NCI-H510A treated with DMSO at 0.1 percent for 48 hours (cell line): ENCODE data around the gene IGSF6.
"Not testable (repeated sequence)": the region's sequence is repeated elsewhere in the genome, so short reads cannot be mapped to it uniquely, and the experiment has no call there.

ENCODE experiments used
- DNase-seq: peaks from one replicate; lab custom pipeline; 2025; lab: John Stamatoyannopoulos, UW

IGSF6 gene

GRCh38 chr16:21653571-21653970 lies 1.2 kb upstream of the IGSF6 start:
- no peak for DNase-seq

GRCh38 chr16:21651515-21651914 lies 893 bp downstream of the IGSF6 start:
- DNase-seq, result no peak

DNA sequence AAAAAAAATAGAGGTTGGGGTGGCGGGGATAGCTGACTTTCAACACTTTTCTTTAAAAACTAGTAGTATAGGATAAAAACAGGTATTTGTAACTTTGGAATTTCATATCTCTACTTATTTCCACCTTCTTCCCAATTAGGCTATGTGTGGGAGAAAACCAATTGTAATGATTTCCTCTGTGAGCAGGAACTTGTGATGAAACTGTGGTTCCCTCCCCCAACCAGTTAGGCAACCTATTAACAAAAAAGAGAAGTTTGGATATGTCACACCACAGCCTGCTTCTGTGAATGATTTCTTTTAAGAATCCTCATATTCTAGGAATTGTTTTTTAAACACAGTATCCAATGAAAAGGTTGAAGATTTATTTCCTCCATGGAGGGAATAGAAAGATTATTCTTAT lies 1.9 kb downstream of the IGSF6 start:
- no peak for DNase-seq

DNA sequence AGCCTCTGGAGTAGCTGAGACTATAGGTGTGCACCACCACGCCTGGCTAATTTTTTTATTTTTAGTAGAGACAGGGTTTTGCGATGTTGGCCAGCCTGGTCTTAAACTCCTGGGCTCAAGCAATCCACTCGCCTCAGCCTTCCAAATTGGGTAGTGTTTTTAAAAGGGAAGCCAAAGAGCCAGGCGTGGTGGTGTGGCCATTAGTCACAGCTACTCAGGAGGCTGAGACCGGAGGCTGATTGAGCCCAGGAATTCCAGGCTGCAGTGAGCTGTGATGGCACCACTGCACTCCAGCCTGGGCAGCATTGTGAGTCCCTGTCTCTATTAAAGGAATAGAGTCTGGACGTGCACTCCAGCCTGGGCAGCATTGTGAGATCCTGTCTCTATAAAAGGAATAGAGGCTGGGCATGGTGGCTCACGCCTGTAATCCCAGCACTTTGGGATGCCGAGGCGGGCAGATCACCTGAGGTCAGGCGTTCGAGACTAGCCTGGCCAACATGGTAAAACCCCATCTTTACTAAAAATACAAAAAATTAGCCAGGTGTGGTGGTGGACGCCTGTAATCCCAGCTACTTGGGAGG lies 2.5 kb downstream of the IGSF6 start:
- DNase-seq, result not testable (repeated sequence)

DNA sequence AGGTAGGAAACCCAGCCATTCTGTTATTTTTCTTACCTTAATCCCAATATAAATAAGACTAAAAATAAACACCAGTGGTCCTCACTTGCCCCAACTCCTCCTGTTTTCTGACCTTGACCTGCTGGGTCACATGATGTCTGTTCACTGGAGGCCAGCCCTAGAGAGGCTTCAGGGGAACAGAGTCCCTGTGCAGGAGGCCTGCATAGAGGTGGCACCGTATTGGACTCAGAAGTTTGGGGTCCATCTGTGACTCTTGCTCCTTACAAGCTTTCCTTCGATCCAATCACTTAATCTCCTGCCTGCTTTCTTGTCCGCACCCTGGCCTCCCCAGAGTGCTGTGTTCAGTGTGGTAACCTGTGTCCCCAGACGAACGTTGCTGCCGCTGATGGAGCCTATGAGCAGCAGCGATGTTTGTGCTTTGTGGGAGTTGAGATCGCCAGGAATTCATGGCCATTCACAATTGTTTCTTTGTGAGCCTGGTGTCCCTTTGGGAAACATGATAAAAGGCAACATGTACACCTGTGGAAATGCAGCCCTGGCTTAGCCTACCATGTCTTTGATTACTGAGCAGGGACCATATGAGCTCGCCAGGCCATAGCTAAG lies 4.7 kb downstream of the IGSF6 start:
- DNase-seq, result no peak

DNA sequence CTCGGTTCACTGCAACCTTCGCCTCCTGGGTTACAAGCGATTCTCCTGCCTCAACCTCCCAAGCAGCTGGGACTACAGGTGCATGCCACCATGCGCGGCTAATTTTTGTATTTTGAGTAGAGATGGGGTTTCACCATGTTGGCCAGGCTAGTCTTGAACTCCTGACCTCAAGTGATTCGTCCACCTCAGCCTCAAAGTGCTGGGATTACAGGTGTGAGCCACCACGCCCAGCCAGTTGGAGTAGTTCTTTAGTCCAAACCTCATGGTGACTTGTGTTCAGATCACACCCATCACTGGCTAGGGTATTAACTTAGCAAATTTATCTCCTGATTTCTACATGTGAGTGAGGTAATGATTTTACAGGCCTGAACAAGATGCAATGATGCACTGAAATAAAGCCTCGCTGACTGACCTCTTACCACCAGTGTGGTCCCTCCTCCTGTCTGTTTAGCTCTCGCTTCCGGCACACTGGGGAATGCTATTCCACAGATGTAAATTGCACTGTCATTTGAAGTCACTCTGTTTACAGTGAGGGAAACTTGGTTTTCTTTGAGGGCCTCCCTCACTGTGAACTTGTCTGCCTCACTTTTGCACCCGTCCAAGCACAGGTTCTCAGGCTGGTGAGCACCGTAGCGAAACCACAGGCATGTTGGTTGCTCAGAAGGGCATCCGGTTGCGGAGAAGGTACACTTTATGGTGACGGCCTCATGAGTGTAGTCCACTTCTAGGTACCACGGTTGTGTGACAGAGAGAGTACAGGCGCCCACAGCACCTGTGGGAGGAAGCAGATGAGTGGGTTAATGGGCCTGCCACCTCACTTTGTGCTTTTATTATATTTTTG lies 5.5 kb downstream of the IGSF6 start:
- no peak for DNase-seq

DNA sequence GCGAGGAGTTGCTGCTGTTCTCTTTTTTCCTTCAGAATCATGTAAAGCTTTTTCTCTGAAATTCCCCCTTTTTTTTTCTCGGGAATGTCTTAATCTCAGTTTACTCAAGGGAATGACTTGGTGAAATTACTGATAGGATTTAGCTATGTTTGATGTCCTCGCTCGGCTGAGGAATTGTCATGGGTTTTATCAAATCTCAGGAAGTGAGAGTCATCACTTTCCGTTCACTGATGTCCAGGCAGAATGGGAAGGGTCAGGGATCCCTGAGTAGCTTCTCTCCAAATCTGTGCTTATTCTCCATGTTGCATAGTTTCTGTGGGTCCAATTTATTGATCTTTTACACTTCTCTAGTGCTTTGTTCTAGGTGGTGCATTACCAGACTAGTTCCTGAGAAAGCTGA lies 6.3 kb downstream of the IGSF6 start:
- DNase-seq, result no peak

DNA sequence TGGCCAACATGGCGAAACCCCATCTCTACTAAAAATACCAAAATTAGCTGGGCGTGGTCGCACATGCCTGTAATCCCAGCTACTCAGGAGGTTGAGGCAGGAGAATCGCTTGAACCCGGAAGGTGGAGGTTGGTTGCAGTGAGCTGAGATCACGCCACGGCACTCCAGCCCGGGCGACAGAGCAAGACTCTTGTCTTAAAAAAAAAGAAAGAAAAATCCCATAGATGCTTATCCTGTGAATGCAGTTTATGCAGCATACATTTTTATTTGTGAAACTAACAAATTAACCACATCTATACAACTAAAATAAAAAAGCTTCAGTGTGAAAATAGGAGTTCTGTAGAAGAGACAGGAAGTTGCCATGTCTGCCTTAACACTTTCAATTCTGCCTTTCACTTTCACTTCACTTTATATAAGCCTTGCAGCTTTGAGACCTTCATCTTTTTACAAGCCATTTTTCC lies 7.1 kb downstream of the IGSF6 start:
- no peak for DNase-seq

GRCh38 chr16:21644674-21645073 lies 7.7 kb downstream of the IGSF6 start:
- DNase-seq, result no peak

DNA sequence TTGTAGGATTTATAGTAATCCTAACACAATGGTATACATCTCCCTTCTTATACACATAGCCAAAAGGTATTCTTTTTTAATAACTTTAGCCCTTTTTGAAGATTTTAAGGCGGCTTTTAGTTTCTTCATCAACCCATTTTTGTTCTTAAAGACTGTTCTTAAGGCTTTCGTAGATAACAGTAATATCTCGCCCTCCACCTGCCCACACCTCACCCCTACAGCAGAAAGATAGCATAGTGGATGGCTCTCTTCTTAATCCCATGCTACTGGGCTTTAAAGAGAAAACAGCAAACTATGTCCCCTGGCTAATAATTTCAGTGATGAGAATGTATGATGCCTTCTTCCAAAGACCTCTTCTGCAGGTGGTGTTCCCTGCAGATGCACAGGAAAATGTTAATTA lies 8.6 kb downstream of the IGSF6 start:
- DNase-seq, result no peak

DNA sequence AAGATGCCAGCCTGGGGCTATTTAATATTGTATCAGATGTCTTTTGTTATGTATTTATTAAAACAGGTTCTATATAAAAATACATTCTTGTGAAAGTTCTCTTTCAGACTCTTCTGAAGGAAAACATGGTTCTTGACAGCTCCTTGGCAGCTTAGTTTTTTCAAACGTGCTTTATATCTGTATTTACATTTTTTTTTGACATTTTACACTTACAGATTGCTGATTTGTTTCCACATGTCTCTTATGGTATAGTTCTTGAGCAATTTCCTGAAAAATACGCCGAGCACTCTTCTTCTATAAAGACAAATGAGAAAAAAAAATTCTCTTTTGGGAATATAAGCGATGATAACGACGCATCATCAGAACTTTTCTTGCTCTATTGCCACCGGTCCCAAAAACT lies 9.5 kb downstream of the IGSF6 start:
- no peak for DNase-seq

GRCh38 chr16:21641916-21642315 lies 10.5 kb downstream of the IGSF6 start:
- no peak for DNase-seq

- no peak for DNase-seq
Observed at GRCh38 chr16:21639493-21639892, 12.9 kb downstream of the IGSF6 start.

GRCh38 chr16:21638573-21638975 lies 13.8 kb downstream of the IGSF6 start:
- no peak for DNase-seq

GRCh38 chr16:21637032-21637968 lies 15.1 kb downstream of the IGSF6 start:
- DNase-seq, result no peak

DNA sequence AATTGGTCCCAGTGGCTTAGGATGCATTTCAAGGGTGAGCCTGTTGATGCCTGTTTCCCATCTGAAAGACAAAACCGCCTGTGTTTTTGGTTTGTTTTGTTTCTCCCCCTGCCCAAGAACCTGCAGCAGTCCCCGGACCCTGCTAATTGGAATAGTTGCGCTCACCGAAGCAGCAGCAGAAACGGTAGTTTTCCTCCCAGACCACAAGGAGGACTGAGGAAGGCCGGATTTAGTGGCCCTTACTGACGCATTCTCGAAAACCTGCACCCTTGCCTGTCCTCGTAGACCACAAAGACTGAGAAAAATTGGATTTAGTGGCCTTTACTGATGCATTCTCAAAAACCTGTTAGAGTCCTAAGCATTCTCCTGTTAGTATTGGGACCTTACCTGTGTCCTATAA lies 16.7 kb downstream of the IGSF6 start:
- not testable (repeated sequence) for DNase-seq

DNA sequence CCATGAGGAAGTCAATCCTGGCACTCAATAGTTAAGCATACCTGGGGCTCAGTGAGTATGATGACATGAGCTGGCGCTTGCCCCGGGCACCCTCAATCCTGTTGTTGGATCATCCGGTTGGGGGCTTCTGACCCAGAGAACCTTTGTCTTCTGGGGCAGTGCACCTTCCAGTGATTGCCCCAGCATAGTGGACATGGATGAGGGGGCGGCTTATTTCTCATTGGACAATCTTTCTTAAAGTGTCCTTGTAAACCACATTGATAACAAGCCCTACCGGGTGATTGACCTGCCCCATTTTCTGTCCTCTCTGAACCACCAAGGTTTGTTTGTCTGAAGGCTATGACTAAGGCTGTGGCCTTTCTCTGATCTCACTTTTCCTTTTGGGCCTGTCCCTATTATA lies 18.2 kb downstream of the IGSF6 start:
- DNase-seq, result no peak

DNA sequence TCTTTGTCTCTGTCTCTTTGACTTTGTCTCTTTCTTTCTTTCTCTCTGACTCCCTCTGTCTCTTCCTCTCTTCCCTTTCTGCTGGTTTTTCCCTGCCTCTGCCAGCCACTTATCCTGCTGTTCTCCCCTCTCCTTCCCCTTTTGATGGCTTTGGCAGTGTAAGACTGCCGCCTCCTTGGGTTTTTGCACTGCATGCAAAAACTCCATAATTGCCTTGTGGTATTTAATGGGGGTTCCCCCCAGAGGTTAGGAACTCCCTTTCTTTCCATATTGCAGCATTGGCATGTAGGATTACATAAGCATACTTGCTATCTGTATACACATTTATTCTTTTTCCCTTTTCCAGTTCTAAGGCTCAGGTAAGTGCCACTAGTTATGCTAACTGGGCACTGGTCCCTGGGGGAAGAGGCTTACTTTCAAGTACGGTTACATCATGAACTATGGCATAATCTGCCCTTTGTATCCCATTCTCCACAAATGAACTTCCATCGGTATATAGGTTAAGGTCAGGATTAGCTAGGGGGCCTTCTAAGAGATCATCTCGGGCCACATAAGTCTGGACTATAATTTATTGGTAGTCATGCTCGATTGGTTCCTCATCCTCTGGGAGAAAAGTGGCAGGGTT lies 20.3 kb downstream of the IGSF6 start:
- not testable (repeated sequence) for DNase-seq

GRCh38 chr16:21631376-21631775 lies 21.0 kb downstream of the IGSF6 start:
- DNase-seq, result not testable (repeated sequence)

- DNase-seq, result peak; percentile 80
Observed at GRCh38 chr16:21630866-21631265, 21.5 kb downstream of the IGSF6 start.
